H9 (cell line): Measurements from ENCODE around the gene NEURL1B. TPM values are rescaled to one million over a fixed set of nuclear protein-coding genes. Genes with fewer than 3 reads are reported as not detected.

ENCODE experiments used
- DNase-seq: peaks from one replicate; pipeline ENCODE4 v3.0.0-alpha.2; 2017
- H2AFZ ChIP-seq: one replicate; pipeline ENCODE4 v1.6.1; 2013; ENCODE audit warnings: mild to moderate bottlenecking, low read length, control low read depth, moderate library complexity
- H2AK5ac ChIP-seq: 2 replicates; pipeline ENCODE4 v1.6.1; 2013; ENCODE audit warnings: low read length, control low read depth, mixed read lengths; ENCODE audit not compliant: insufficient read length
- H2BK120ac ChIP-seq: one replicate; pipeline ENCODE4 v1.6.1; 2013; ENCODE audit warnings: low read depth, mild to moderate bottlenecking, low read length, control low read depth, inconsistent platforms; ENCODE audit not compliant: poor library complexity, severe bottlenecking
- H2BK12ac ChIP-seq: 2 replicates; pipeline ENCODE4 v1.6.1; 2013; ENCODE audit warnings: low read length, control low read depth, mixed read lengths, low read depth; ENCODE audit not compliant: insufficient read length
- H2BK15ac ChIP-seq: 2 replicates; pipeline ENCODE4 v1.6.1; 2013; ENCODE audit warnings: low read depth, low read length, control low read depth
- H2BK20ac ChIP-seq: one replicate; pipeline ENCODE4 v1.6.1; 2013; ENCODE audit warnings: low read depth, mild to moderate bottlenecking, low read length, control low read depth, inconsistent platforms; ENCODE audit not compliant: poor library complexity, severe bottlenecking
- H2BK5ac ChIP-seq: 2 replicates; pipeline ENCODE4 v1.6.1; 2013; ENCODE audit warnings: low read length, control low read depth, mixed read lengths; ENCODE audit not compliant: insufficient read length
- H3K14ac ChIP-seq: 2 replicates; pipeline ENCODE4 v1.6.1; 2013; ENCODE audit warnings: low read length, control low read depth; ENCODE audit not compliant: insufficient read depth
- H3K18ac ChIP-seq: 2 replicates; pipeline ENCODE4 v1.6.1; 2013; ENCODE audit warnings: low read depth, mild to moderate bottlenecking, mixed read lengths, low read length, control low read depth; ENCODE audit not compliant: insufficient read length
- H3K23ac ChIP-seq: 2 replicates; pipeline ENCODE4 v1.6.1; 2013; ENCODE audit warnings: low read length, control low read depth, mixed read lengths, low read depth; ENCODE audit not compliant: insufficient read length
- H3K23me2 ChIP-seq: 2 replicates; pipeline ENCODE4 v1.6.1; 2013; ENCODE audit warnings: low read depth, mild to moderate bottlenecking, mixed read lengths, low read length, control low read depth; ENCODE audit not compliant: insufficient read length, poor library complexity, severe bottlenecking
- H3K27ac ChIP-seq: 2 replicates; pipeline ENCODE4 v1.5.1; 2013; ENCODE audit warnings: low read length, control low read depth, mixed read lengths, low read depth; ENCODE audit not compliant: insufficient read length
- H3K27me3 ChIP-seq: 2 replicates; pipeline ENCODE4 v1.6.1; 2013; ENCODE audit warnings: low read length, control low read depth, inconsistent platforms; ENCODE audit not compliant: insufficient read depth
- H3K4ac ChIP-seq: 2 replicates; pipeline ENCODE4 v1.6.1; 2013; ENCODE audit warnings: low read depth, mild to moderate bottlenecking, control low read depth, inconsistent platforms, low read length, moderate library complexity
- H3K4me1 ChIP-seq: 2 replicates; pipeline ENCODE4 v1.6.1; 2013; ENCODE audit warnings: low read length, control low read depth, inconsistent platforms; ENCODE audit not compliant: insufficient read depth
- H3K4me2 ChIP-seq: 2 replicates; pipeline ENCODE4 v1.6.1; 2013; ENCODE audit warnings: low read length, control low read depth, mixed read lengths; ENCODE audit not compliant: insufficient read length, insufficient read depth
- H3K56ac ChIP-seq: 2 replicates; pipeline ENCODE4 v1.6.1; 2013; ENCODE audit warnings: low read depth, mild to moderate bottlenecking, mixed read lengths, low read length, control low read depth; ENCODE audit not compliant: insufficient read length
- H3K79me1 ChIP-seq: 2 replicates; pipeline ENCODE4 v1.6.1; 2013; ENCODE audit warnings: low read depth, mild to moderate bottlenecking, moderate library complexity, low read length, control low read depth, inconsistent platforms; ENCODE audit not compliant: insufficient read depth, poor library complexity, severe bottlenecking
- H3K79me2 ChIP-seq: 2 replicates; pipeline ENCODE4 v1.6.1; 2013; ENCODE audit warnings: low read length, control low read depth, inconsistent platforms; ENCODE audit not compliant: insufficient read depth
- H3K9ac ChIP-seq: 2 replicates; pipeline ENCODE4 v1.6.1; 2013; ENCODE audit warnings: low read length, control low read depth, mixed read lengths; ENCODE audit not compliant: insufficient read length; ENCODE audit errors: extremely low read depth
- H3K9me3 ChIP-seq: one replicate; pipeline ENCODE4 v1.6.1; 2013; ENCODE audit warnings: low read depth, low read length, inconsistent platforms; ENCODE audit not compliant: control insufficient read depth
- H3T11ph ChIP-seq: one replicate; pipeline ENCODE4 v1.6.1; 2013; ENCODE audit warnings: mild to moderate bottlenecking, low read length, control low read depth, inconsistent platforms
- H4K20me1 ChIP-seq: one replicate; pipeline ENCODE4 v1.6.1; 2013; ENCODE audit not compliant: control insufficient read depth, insufficient read length, insufficient read depth
- H4K5ac ChIP-seq: 2 replicates; pipeline ENCODE4 v1.6.1; 2013; ENCODE audit warnings: low read depth, mild to moderate bottlenecking, mixed read lengths, low read length, control low read depth; ENCODE audit not compliant: insufficient read length
- H4K8ac ChIP-seq: replicated peaks from 2 replicates; pipeline ENCODE4 v1.6.1; 2013; ENCODE audit warnings: low read length, control low read depth, mixed read lengths, low read depth; ENCODE audit not compliant: insufficient read length
- H4K91ac ChIP-seq: 2 replicates; pipeline ENCODE4 v1.6.1; 2013; ENCODE audit warnings: low read depth, mild to moderate bottlenecking, moderate library complexity, mixed read lengths, low read length, control low read depth; ENCODE audit not compliant: insufficient read length
- H3K27ac Mint-ChIP-seq, 3 experiments: 2 replicates in 2 of 3; 3 replicates in 1 of 3; pipeline ENCODE4 v1.8.0; 2020 to 2021; ENCODE audit warnings: mixed read lengths in 3 of 3, mild to moderate bottlenecking in 1 of 3, moderate library complexity in 1 of 3
- H3K27me3 Mint-ChIP-seq: 2 replicates; pipeline ENCODE4 v1.8.0; 2021; ENCODE audit warnings: low read depth, mild to moderate bottlenecking, moderate library complexity, mixed read lengths
- H3K36me3 Mint-ChIP-seq, 3 experiments: 2 replicates in 2 of 3; 3 replicates in 1 of 3; pipeline ENCODE4 v1.8.0; 2020 to 2021; ENCODE audit warnings: low read depth in 3 of 3, mixed read lengths in 3 of 3; ENCODE audit not compliant: insufficient read depth in 1 of 3
- H3K4me1 Mint-ChIP-seq, 2 experiments: 2 replicates each; pipeline ENCODE4 v1.8.0; 2020; ENCODE audit warnings: mixed read lengths in 2 of 2
- H3K4me3 Mint-ChIP-seq, 2 experiments: 2 replicates in 1 of 2; 3 replicates in 1 of 2; pipeline ENCODE4 v1.8.0; 2020 to 2021; ENCODE audit warnings: mild to moderate bottlenecking in 2 of 2, mixed read lengths in 2 of 2, moderate library complexity in 1 of 2
- H3K9me3 Mint-ChIP-seq, 2 experiments: 2 replicates in 1 of 2; 3 replicates in 1 of 2; pipeline ENCODE4 v1.8.0; 2020; ENCODE audit warnings: mild to moderate bottlenecking in 2 of 2, mixed read lengths in 2 of 2, moderate library complexity in 1 of 2
- WGBS: extraction: QIAGEN DNeasy Blood & Tissue Kit; methylation state at CpG from one replicate; pipeline ENCODE4 v1.1.7; 2013; ENCODE audit warnings: missing lambda C conversion rate, low lambda C conversion rate, mixed read lengths; ENCODE audit not compliant: insufficient read length; ENCODE audit errors: extremely low coverage; 5-methylcytosine and 5-hydroxymethylcytosine counted together
- total RNA-seq: library from RNA; stranded (reverse); gene quantifications from 2 replicates; pipeline ENCODE4 v1.2.1, GENCODE V29; 2021
- TF ChIP-seq, protein P1 (sequence below): fragments of 200-600 bp; sonication (generic); conservative IDR thresholded peaks from 3 replicates; pipeline ENCODE4 v1.8.0; 2021; ENCODE audit warnings: antibody characterized with exemption, mild to moderate bottlenecking

The NEURL1B gene
- total RNA-seq, 1 experiment from 2014 or later = 3.6 TPM

GRCh38 chr5:172610643-172611042 lies 30.4 kb upstream of the NEURL1B start:
- no peak overlapping the region for H3K14ac ChIP-seq
- H3K4me1 Mint-ChIP-seq = peaks cover 7 to 9% of the 10 kb centered on the region in 2 experiments
- no peak overlapping the region for H2AK5ac ChIP-seq
- no CpG with 5 or more reads among the region's 6 CpGs for WGBS
- no peak overlapping the region for H2BK120ac ChIP-seq
- H2BK20ac ChIP-seq = no peak overlapping the region
- H3K36me3 Mint-ChIP-seq = no peaks in the 10 kb centered on the region
- H3K4me3 Mint-ChIP-seq = no peak overlapping the region
- no peak overlapping the region for H3K4ac ChIP-seq
- no peak overlapping the region for H2BK5ac ChIP-seq
- no peak overlapping the region for H3K27ac ChIP-seq
- peaks cover 31% of the 10 kb centered on the region for H3K27me3 Mint-ChIP-seq
- no peak overlapping the region for H4K91ac ChIP-seq
- no peak overlapping the region for H4K8ac ChIP-seq
- no peak overlapping the region for H3K56ac ChIP-seq
- no peak overlapping the region for H3T11ph ChIP-seq
- H3K9me3 ChIP-seq = no peaks in the 10 kb centered on the region
- no peak overlapping the region for H2BK12ac ChIP-seq
- no peak overlapping the region for H3K9ac ChIP-seq
- no peaks in the 10 kb centered on the region for H3K27me3 ChIP-seq
- no peak overlapping the region for H2BK15ac ChIP-seq
- no peak overlapping the region for H2AFZ ChIP-seq
- 0 out of 2 replicates have a peak, but pooled peaks cover 4% of the 10 kb centered on the region for H3K4me1 ChIP-seq
- no peak overlapping the region for H3K23ac ChIP-seq
- no peak overlapping the region for H3K4me2 ChIP-seq
- no peaks in the 10 kb centered on the region for H3K79me1 ChIP-seq
- H3K9me3 Mint-ChIP-seq = 0 out of 5 replicates have a peak, but pooled peaks cover 0 to 6% of the 10 kb centered on the region in 2 experiments
- TF ChIP-seq, protein P1, sequence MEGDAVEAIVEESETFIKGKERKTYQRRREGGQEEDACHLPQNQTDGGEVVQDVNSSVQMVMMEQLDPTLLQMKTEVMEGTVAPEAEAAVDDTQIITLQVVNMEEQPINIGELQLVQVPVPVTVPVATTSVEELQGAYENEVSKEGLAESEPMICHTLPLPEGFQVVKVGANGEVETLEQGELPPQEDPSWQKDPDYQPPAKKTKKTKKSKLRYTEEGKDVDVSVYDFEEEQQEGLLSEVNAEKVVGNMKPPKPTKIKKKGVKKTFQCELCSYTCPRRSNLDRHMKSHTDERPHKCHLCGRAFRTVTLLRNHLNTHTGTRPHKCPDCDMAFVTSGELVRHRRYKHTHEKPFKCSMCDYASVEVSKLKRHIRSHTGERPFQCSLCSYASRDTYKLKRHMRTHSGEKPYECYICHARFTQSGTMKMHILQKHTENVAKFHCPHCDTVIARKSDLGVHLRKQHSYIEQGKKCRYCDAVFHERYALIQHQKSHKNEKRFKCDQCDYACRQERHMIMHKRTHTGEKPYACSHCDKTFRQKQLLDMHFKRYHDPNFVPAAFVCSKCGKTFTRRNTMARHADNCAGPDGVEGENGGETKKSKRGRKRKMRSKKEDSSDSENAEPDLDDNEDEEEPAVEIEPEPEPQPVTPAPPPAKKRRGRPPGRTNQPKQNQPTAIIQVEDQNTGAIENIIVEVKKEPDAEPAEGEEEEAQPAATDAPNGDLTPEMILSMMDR = no peak
- no peaks in the 10 kb centered on the region for H4K20me1 ChIP-seq
- H3K79me2 ChIP-seq = no peaks in the 10 kb centered on the region
- H3K18ac ChIP-seq = no peak overlapping the region
- no peaks in the 10 kb centered on the region for H3K23me2 ChIP-seq
- H4K5ac ChIP-seq = no peak overlapping the region
- H3K27ac Mint-ChIP-seq = no peak overlapping the region
- no peak for DNase-seq
